Dermis microvascular lymphatic vessel endothelial cell (primary cell): Measurements from ENCODE around the gene C16orf86. TPM values are rescaled to one million over a fixed set of nuclear protein-coding genes. Genes with fewer than 3 reads are reported as not detected.
"Not testable (repeated sequence)": the region's sequence is repeated elsewhere in the genome, so short reads cannot be mapped to it uniquely, and the experiment has no call there.

Experiments
- DNase-seq, 2 donors: peaks; one replicate each; pipeline versions ENCODE4 v3.0.0 to v3.0.0-alpha.2; 2010; ENCODE audit warnings: low read depth in 2 of 2
- total RNA-seq: library from RNA; depleted of rRNA; stranded (reverse); fragments of >200 nt; gene quantifications from 2 replicates; pipeline ENCODE4 v1.2.1, GENCODE V29; 2014

The C16orf86 gene
- total RNA-seq, 1 donor from 2014 or later = 3.2 TPM

DNA sequence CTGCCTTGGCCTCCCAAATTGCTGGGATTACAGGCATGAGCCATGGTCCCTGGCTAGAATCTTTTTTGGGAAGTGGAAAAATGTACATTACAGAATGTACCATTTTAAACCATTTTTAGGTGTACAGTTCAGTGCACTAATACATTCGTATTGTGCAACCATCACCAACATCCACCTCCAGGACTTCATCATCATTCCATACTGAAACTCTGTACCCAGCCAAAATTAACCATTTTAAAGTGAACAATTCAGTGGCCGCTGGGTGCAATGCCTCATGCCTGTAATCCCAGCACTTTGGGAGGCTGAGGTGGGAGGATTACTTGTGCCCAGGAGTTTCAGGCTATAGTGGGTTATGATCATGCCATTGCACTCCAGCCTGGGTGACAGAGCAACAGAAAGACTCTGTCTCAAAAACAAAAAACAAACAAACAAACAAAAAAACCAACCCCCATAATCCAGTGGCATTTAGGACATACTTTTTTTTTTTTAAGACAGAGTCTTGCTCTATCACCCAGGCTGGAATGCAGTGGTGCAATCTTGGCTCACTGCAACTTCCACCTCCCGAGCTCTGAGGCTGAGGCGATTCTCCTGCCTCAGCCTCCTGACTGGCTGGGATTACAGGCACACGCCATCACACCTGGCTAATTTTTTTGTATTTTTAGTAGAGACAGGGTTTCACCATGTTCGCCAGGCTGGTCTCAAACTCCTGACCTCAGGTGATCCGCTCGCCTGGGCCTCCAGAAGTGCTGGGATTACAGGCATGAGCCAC is 27.1 kb downstream of the C16orf86 start:
- DNase-seq = not testable (repeated sequence)

GRCh38 chr16:67694611-67695010 is 28.0 kb downstream of the C16orf86 start:
- DNase-seq = no peak

- no peak for DNase-seq
These were observed 31.0 kb downstream of the C16orf86 start for GRCh38 chr16:67697422-67698185.

DNA sequence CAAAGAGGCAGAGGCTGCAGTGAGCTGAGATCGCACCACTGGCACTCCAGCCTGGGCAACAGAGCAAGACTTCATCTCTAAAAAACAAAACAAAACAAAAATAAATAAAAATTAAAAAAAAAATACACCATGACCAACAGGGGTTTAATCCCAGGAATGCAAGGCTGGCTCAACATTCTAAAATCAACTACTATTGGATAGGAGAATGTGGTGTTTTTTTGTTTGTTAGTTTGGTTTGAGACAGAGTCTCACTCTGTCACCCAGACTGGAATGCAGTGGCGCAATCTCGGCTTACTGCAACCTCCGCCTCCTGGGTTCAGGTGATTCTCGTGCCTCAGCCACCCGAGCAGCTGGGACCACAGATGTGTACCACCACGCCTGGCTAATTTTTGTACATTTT is 32.7 kb downstream of the C16orf86 start:
- no peak for DNase-seq

DNA sequence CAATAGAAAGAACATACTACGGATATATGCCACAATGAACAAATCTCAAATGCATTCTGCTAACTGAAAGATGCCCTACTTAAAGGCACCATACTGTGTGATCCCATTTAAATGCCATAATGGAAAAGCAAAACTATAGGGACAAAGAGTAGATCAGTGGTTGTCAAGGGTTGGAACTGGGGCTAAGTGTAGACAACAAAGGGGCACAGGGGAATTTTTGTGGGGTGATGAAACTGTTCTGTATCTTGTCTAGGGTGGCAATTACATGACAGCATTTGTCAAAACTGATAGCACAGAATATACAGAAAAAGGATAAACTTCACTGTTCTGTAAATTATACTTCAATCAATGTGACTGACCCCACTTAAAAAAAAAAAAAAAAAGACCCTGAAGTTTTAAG is 34.8 kb downstream of the C16orf86 start:
- DNase-seq = no peak

GRCh38 chr16:67702130-67702529 is 35.5 kb downstream of the C16orf86 start:
- DNase-seq = no peak

GRCh38 chr16:67703626-67704025 is 37.0 kb downstream of the C16orf86 start:
- no peak for DNase-seq

DNA sequence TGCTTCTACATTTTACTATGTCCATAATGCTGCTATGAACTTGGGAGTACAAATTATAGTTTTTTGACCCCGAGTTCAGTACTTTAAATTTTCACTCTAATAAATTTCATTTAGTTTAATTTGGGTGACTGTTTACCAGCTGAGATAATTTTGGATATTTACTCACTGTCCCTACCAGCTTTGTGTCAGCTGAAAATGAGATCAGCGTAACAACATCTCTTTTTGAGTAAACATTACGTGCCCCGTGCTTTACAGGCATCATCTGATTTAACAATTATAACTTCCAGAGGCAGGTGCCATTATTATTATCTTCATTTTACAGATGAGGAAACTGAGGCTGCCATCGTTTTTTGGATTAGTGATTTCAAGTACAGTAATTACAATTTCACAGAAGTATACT is 37.5 kb downstream of the C16orf86 start:
- DNase-seq = no peak

- no peak for DNase-seq
These were observed 40.6 kb downstream of the C16orf86 start for GRCh38 chr16:67707210-67707609.

GRCh38 chr16:67707790-67708189 is 41.2 kb downstream of the C16orf86 start:
- no peak for DNase-seq

- DNase-seq = no peak
These were observed 41.8 kb downstream of the C16orf86 start for GRCh38 chr16:67708368-67708771.

DNA sequence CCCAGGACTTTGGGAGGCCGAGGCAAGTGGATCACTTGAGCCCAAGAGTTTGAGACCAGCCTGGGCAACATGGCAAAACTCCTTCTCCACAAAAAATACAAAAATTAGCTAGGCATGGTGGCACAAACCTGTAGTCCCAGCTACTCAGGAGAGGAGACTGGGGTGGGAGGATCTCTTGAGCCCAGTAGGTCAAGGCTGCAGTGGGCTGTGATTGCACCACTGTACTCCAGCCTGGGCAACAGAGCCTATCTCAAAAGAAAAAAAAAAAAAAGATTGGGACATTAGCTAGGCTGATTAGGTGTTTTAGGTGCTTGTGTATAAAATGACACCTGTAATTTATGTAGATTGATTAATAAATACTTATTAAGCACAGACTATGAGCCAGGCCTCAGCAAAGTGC is 42.4 kb downstream of the C16orf86 start:
- DNase-seq = no peak

- DNase-seq = no peak
These were observed 44.0 kb downstream of the C16orf86 start for GRCh38 chr16:67710607-67711006.

DNA sequence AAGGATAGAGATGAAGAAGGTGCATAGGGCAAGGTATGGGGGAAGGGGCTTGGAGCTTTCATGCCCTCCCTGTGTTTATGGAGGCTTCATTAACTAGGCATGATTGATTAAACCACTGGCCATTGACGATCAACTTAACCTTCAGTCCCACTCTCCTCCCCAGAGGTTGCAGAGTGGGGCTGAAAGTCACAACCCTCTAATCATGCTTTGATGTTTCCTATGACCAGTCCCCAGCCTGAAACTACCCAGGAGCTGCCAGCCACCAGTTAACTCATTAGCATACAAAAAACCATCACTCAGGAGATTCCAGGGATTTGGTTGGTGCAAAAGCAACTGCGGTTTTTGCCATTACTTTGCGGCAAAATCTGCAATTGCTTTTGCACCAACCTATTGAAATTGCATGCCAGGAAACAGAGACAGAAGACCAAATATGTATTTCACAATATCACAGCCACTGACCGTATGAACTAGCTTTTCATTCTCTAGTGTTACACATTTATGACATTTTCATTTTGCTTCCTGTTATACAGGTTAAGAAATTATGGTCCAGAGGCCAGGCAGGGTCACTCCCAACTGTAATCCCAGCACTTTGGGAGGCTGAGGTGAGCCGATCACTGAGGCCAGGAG is 47.1 kb downstream of the C16orf86 start:
- no peak for DNase-seq

DNA sequence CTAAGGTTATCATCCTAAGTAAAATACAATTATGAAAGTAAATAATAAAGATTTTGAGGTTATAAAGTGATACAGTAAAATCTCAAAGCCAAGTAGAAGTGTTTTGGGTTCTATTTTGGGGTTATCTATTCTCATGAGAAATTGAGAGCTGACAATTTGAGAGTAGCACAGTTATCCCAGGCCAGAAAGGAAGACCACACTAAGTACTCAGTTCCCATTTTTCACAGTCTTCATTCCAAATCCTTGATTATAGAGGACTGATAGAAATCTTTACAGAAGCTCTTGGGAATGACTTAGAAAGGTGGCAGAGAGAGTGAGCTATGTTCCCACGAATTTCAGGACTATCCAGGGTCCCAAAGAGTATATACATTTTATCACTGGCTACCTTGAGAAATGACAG is 47.9 kb downstream of the C16orf86 start:
- no peak for DNase-seq

GRCh38 chr16:67716097-67716496 is 49.5 kb downstream of the C16orf86 start:
- DNase-seq = no peak

Other genes with a start within 250 kb of the C16orf86 start
- not detected in 2 replicates for gene HSD11B2, start 235.7 kb upstream of the C16orf86 start, total RNA-seq
- 86.7 and 153 TPM in 2 replicates for gene ATP6V0D1, start 185.7 kb upstream of the C16orf86 start, total RNA-seq
- not detected in 2 replicates for gene AGRP, start 183.3 kb upstream of the C16orf86 start, total RNA-seq
- gene RIPOR1, start 138.0 kb upstream of the C16orf86 start, total RNA-seq = 25.0 and 44.0 TPM in 2 replicates
- gene CTCF, start 104.3 kb upstream of the C16orf86 start, total RNA-seq = 22.6 and 26.8 TPM in 2 replicates
- gene CARMIL2, start 21.7 kb upstream of the C16orf86 start, total RNA-seq = 0.26 and 0.63 TPM in 2 replicates
- gene ACD, start 6.6 kb upstream of the C16orf86 start, total RNA-seq = 10.5 and 11.4 TPM in 2 replicates
- 2.0 and 2.3 TPM in 2 replicates for gene PARD6A, start 5.9 kb upstream of the C16orf86 start, total RNA-seq
- gene ENKD1, start 64 bp upstream of the C16orf86 start, total RNA-seq = 11.4 and 12.9 TPM in 2 replicates
- gene GFOD2, start 52.5 kb downstream of the C16orf86 start, total RNA-seq = 49.2 and 78.0 TPM in 2 replicates
- gene RANBP10, start 139.7 kb downstream of the C16orf86 start, total RNA-seq = 5.0 and 11.4 TPM in 2 replicates
- 0.26 and 0.51 TPM in 2 replicates for gene TSNAXIP1, start 140.1 kb downstream of the C16orf86 start, total RNA-seq
- 30.2 and 40.0 TPM in 2 replicates for gene THAP11, start 175.5 kb downstream of the C16orf86 start, total RNA-seq
- 214 and 283 TPM in 2 replicates for gene NUTF2, start 180.1 kb downstream of the C16orf86 start, total RNA-seq
- 14.5 and 20.0 TPM in 2 replicates for gene CENPT, start 180.9 kb downstream of the C16orf86 start, total RNA-seq
- gene EDC4, start 206.2 kb downstream of the C16orf86 start, total RNA-seq = 52.2 and 64.1 TPM in 2 replicates
- gene NRN1L, start 218.1 kb downstream of the C16orf86 start, total RNA-seq = 0.13 TPM in 2 replicates
- gene PSKH1, start 226.4 kb downstream of the C16orf86 start, total RNA-seq = 8.7 and 17.6 TPM in 2 replicates